ENCODE results near the gene DUT. TPM values are rescaled to one million over a fixed set of nuclear protein-coding genes. Genes with fewer than 3 reads are reported as not detected.

Gene DUT
- total RNA-seq, 2 experiments from 2014 or later, result 137 to 329 TPM

- TF ChIP-seq, protein P1, sequence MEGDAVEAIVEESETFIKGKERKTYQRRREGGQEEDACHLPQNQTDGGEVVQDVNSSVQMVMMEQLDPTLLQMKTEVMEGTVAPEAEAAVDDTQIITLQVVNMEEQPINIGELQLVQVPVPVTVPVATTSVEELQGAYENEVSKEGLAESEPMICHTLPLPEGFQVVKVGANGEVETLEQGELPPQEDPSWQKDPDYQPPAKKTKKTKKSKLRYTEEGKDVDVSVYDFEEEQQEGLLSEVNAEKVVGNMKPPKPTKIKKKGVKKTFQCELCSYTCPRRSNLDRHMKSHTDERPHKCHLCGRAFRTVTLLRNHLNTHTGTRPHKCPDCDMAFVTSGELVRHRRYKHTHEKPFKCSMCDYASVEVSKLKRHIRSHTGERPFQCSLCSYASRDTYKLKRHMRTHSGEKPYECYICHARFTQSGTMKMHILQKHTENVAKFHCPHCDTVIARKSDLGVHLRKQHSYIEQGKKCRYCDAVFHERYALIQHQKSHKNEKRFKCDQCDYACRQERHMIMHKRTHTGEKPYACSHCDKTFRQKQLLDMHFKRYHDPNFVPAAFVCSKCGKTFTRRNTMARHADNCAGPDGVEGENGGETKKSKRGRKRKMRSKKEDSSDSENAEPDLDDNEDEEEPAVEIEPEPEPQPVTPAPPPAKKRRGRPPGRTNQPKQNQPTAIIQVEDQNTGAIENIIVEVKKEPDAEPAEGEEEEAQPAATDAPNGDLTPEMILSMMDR (conservative IDR thresholded peaks at IDR 0.05; ENCODE audit: low read length), result no peak
- no peak for TF ChIP-seq EZH2phosphoT487 (IDR thresholded peaks at IDR 0.05; ENCODE audit: borderline replicate concordance, low read depth, low read length)
- Histone ChIP-seq H3K4me1 (ENCODE audit: insufficient read depth, low read length, poor library complexity, severe bottlenecking) (no peaks in the 10 kb centered on the region), H2AFZ (ENCODE audit: low read length) (no peak overlapping the region), H3K36me3 (ENCODE audit: insufficient read depth, low read length) (no peaks in the 10 kb centered on the region), H3K4me3 (ENCODE audit: low read depth, low read length, poor library complexity, severe bottlenecking) (no peak overlapping the region), H4K20me1 (ENCODE audit: insufficient read depth, low read length) (no peaks in the 10 kb centered on the region), H3K27ac (ENCODE audit: low read depth, low read length, poor library complexity, severe bottlenecking) (no peak overlapping the region), H3K9me3 (ENCODE audit: low read length) (no peaks in the 10 kb centered on the region), H3K9me2 (ENCODE audit: insufficient read depth, low read length) (no peaks in the 10 kb centered on the region), H3K79me2 (ENCODE audit: insufficient read depth, low read depth, low read length) (no peaks in the 10 kb centered on the region), H3K4me2 (ENCODE audit: low read length) (no peak overlapping the region)
- BruUV-seq (replicated peaks), result no TSS peak
- CTCF ChIA-PET (ENCODE audit: unreplicated experiment), result no interaction called here
- DNase-seq (ENCODE audit: low spot score), result no peak
- intact Hi-C loops (cut with micrococcal nuclease; ENCODE audit: unreplicated experiment), result no loop called here
- POLR2A ChIA-PET, result no interaction called here
Observed at GRCh38 chr15:48388910-48389309, 57.7 kb downstream of the DUT start.

GRCh38 chr15:48389691-48390143, 58.5 kb downstream of the DUT start:
- ChIA-PET POLR2A (no interaction called here), CTCF (ENCODE audit: unreplicated experiment) (no interaction called here)
- Histone ChIP-seq H3K4me1 (ENCODE audit: insufficient read depth, low read length, poor library complexity, severe bottlenecking) (no peaks in the 10 kb centered on the region), H3K27ac (ENCODE audit: low read depth, low read length, poor library complexity, severe bottlenecking) (no peak overlapping the region), H3K4me2 (ENCODE audit: low read length) (no peak overlapping the region), H3K9me2 (ENCODE audit: insufficient read depth, low read length) (no peaks in the 10 kb centered on the region), H3K4me3 (ENCODE audit: low read depth, low read length, poor library complexity, severe bottlenecking) (no peak overlapping the region), H3K79me2 (ENCODE audit: insufficient read depth, low read depth, low read length) (no peaks in the 10 kb centered on the region), H3K9me3 (ENCODE audit: low read length) (no peaks in the 10 kb centered on the region), H4K20me1 (ENCODE audit: insufficient read depth, low read length) (no peaks in the 10 kb centered on the region), H3K36me3 (ENCODE audit: insufficient read depth, low read length) (no peaks in the 10 kb centered on the region), H2AFZ (ENCODE audit: low read length) (no peak overlapping the region)
- DNase-seq (ENCODE audit: low spot score), result no peak
- intact Hi-C loops (cut with micrococcal nuclease; ENCODE audit: unreplicated experiment), result no loop called here
- BruUV-seq (replicated peaks), result no TSS peak
- TF ChIP-seq, protein P1 (conservative IDR thresholded peaks at IDR 0.05; ENCODE audit: low read length), result no peak
- no peak for TF ChIP-seq EZH2phosphoT487 (IDR thresholded peaks at IDR 0.05; ENCODE audit: borderline replicate concordance, low read depth, low read length)

- Histone ChIP-seq H2AFZ (ENCODE audit: low read length) (no peak overlapping the region), H4K20me1 (ENCODE audit: insufficient read depth, low read length) (no peaks in the 10 kb centered on the region), H3K9me3 (ENCODE audit: low read length) (no peaks in the 10 kb centered on the region), H3K4me1 (ENCODE audit: insufficient read depth, low read length, poor library complexity, severe bottlenecking) (no peaks in the 10 kb centered on the region), H3K4me3 (ENCODE audit: low read depth, low read length, poor library complexity, severe bottlenecking) (no peak overlapping the region), H3K27ac (ENCODE audit: low read depth, low read length, poor library complexity, severe bottlenecking) (no peak overlapping the region), H3K4me2 (ENCODE audit: low read length) (no peak overlapping the region), H3K36me3 (ENCODE audit: insufficient read depth, low read length) (no peaks in the 10 kb centered on the region), H3K79me2 (ENCODE audit: insufficient read depth, low read depth, low read length) (no peaks in the 10 kb centered on the region), H3K9me2 (ENCODE audit: insufficient read depth, low read length) (no peaks in the 10 kb centered on the region)
- no peak for TF ChIP-seq EZH2phosphoT487 (IDR thresholded peaks at IDR 0.05; ENCODE audit: borderline replicate concordance, low read depth, low read length)
- TF ChIP-seq, protein P1 (conservative IDR thresholded peaks at IDR 0.05; ENCODE audit: low read length), result no peak
- POLR2A ChIA-PET, result no interaction called here
- no TSS peak for BruUV-seq (replicated peaks)
- intact Hi-C loops (cut with micrococcal nuclease; ENCODE audit: unreplicated experiment), result no loop called here
- DNase-seq (ENCODE audit: low spot score), result no peak
- CTCF ChIA-PET (ENCODE audit: unreplicated experiment), result no interaction called here
Observed at GRCh38 chr15:48391950-48392349, 60.7 kb downstream of the DUT start.
